HFFc6 (cell line): ENCODE results near the gene PALM. TPM values are rescaled to one million over a fixed set of nuclear protein-coding genes. Genes with fewer than 3 reads are reported as not detected.
A peak's percentile ranks its signal among the peaks of the same experiment; 100 is the strongest.

ENCODE experiments used
- DNase-seq: peaks from one replicate; pipeline ENCODE4 v3.0.0-alpha.2; 2018
- H3K27ac Mint-ChIP-seq: 2 replicates; pipeline ENCODE4 v1.8.0; 2020; ENCODE audit warnings: mild to moderate bottlenecking, mixed read lengths
- H3K27me3 Mint-ChIP-seq: 2 replicates; pipeline ENCODE4 v1.8.0; 2021; ENCODE audit warnings: mild to moderate bottlenecking, moderate library complexity, mixed read lengths; ENCODE audit not compliant: insufficient read depth
- H3K36me3 Mint-ChIP-seq: 2 replicates; pipeline ENCODE4 v1.8.0; 2021; ENCODE audit warnings: low read depth, mixed read lengths
- H3K4me1 Mint-ChIP-seq: 2 replicates; pipeline ENCODE4 v1.8.0; 2020; ENCODE audit warnings: low read depth, mixed read lengths
- H3K4me3 Mint-ChIP-seq: 2 replicates; pipeline ENCODE4 v1.8.0; 2020; ENCODE audit warnings: mild to moderate bottlenecking, moderate library complexity, mixed read lengths
- H3K9me3 Mint-ChIP-seq: 2 replicates; pipeline ENCODE4 v1.8.0; 2020; ENCODE audit warnings: mild to moderate bottlenecking, mixed read lengths
- total RNA-seq, 6 experiments: library from RNA; stranded (reverse); fragmentation: NEBNext Ultra II Directional; extraction: Animal tissue kit (Norgen Biotek cat#: 25700); gene quantifications; 2 replicates in 1 of 6; 3 replicates in 5 of 6; pipeline ENCODE4 v1.2.3, GENCODE V29; 2021
- TF ChIP-seq, protein P1 (sequence below): fragments of 200-600 bp; sonication (generic); IDR thresholded peaks from 2 replicates; pipeline ENCODE4 v1.5.0; 2021; ENCODE audit warnings: antibody characterized with exemption, mild to moderate bottlenecking

PALM gene
- total RNA-seq, 6 experiments from 2014 or later = 0.14 to 0.15 TPM; not detected in 4

DNA sequence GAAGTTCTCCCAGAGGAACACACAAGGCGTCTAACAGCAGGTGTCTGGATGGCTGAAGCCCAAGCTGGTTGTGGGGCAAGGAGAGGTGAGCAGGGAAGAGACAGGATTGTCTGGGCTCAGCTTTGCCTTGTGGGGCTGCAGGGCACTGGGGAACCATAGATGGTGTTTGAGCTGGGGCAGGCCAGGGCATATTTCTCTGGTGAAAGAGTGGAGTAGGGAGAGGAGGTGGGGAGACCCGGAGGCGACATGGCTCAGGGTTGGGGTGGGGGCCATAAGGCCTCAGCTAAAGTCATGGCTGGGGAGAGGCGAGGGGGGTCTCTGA is 5.4 kb upstream of the PALM start:
- Mint-ChIP-seq H3K27me3 (peaks cover 27% of the 10 kb centered on the region), H3K27ac (no peak overlapping the region), H3K4me3 (no peak overlapping the region), H3K9me3 (peaks cover 4% of the 10 kb centered on the region; the same call in 1 of the 2 replicates), H3K4me1 (peaks cover 8% of the 10 kb centered on the region; the same call in 1 of the 2 replicates), H3K36me3 (no peaks in the 10 kb centered on the region)
- DNase-seq = no peak
- TF ChIP-seq, protein P1, sequence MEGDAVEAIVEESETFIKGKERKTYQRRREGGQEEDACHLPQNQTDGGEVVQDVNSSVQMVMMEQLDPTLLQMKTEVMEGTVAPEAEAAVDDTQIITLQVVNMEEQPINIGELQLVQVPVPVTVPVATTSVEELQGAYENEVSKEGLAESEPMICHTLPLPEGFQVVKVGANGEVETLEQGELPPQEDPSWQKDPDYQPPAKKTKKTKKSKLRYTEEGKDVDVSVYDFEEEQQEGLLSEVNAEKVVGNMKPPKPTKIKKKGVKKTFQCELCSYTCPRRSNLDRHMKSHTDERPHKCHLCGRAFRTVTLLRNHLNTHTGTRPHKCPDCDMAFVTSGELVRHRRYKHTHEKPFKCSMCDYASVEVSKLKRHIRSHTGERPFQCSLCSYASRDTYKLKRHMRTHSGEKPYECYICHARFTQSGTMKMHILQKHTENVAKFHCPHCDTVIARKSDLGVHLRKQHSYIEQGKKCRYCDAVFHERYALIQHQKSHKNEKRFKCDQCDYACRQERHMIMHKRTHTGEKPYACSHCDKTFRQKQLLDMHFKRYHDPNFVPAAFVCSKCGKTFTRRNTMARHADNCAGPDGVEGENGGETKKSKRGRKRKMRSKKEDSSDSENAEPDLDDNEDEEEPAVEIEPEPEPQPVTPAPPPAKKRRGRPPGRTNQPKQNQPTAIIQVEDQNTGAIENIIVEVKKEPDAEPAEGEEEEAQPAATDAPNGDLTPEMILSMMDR = no peak

DNA sequence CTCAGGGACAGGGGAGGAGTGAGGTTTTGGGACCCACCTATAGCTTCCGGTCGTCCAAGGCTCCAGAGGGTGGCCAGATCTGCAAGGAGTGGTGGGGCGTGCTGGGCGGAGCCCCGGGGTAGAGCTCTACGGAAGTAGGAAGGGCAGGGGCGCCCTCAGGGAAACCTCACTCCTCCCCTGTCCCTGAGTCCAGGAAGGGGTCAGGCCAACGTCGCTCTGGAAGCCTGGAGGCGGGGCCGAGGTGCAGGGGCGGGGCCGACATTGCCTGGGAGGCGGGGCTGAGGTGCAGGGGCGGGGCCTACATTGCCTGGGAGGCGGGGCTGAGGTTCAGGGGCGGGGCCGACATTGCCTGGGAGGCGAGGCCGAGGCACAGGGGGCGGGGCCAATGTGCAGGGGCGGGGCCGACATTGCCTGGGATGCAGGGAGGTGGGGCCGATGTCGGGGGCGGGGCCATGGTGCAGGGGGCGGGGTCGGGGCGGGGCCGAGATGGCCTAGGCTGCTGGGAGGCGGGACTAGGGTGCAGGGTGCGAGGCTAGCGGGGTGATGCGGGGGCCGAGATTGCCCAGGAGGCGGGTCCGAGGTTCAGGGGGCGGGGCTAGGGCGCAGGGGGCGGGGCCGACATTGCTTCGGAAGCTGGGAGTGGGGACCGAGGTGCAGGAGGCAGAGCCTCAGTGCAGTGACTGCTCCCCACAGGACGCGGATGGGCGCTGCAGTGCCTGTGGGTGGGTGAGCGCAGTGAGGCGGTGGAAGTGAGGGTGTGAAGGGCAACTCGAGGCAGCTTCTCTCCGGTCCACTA is 4.9 kb upstream of the PALM start:
- DNase-seq = peak; percentile 12
- Mint-ChIP-seq H3K4me1 (peaks cover 8% of the 10 kb centered on the region; the same call in 1 of the 2 replicates), H3K4me3 (no peak overlapping the region), H3K27me3 (peaks cover 23% of the 10 kb centered on the region), H3K27ac (no peak overlapping the region), H3K9me3 (peaks cover 4% of the 10 kb centered on the region; the same call in 1 of the 2 replicates), H3K36me3 (no peaks in the 10 kb centered on the region)
- TF ChIP-seq, protein P1 = no peak

DNA sequence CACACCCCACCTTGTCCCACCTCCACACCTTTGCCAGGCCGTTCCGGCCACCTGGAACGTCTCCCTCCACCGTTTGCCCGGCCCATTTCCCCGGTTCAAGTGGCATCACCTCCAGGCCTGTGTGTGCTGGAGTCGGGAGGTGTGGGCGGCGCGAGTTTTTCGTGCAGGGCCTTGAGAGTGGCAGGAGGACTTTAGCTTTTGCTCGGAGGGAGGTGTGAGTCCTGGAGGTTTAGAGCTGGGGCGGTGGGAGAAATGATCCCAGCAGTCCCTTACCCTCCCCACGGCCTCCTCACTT is 4.3 kb upstream of the PALM start:
- H3K9me3 Mint-ChIP-seq = peaks cover 4% of the 10 kb centered on the region; the same call in 1 of the 2 replicates
- no peak for DNase-seq
- H3K4me3 Mint-ChIP-seq = no peak overlapping the region
- no peak overlapping the region for H3K27ac Mint-ChIP-seq
- H3K36me3 Mint-ChIP-seq = no peaks in the 10 kb centered on the region
- TF ChIP-seq, protein P1 = no peak
- peaks cover 23% of the 10 kb centered on the region for H3K27me3 Mint-ChIP-seq
- H3K4me1 Mint-ChIP-seq = peaks cover 8% of the 10 kb centered on the region; the same call in 1 of the 2 replicates

DNA sequence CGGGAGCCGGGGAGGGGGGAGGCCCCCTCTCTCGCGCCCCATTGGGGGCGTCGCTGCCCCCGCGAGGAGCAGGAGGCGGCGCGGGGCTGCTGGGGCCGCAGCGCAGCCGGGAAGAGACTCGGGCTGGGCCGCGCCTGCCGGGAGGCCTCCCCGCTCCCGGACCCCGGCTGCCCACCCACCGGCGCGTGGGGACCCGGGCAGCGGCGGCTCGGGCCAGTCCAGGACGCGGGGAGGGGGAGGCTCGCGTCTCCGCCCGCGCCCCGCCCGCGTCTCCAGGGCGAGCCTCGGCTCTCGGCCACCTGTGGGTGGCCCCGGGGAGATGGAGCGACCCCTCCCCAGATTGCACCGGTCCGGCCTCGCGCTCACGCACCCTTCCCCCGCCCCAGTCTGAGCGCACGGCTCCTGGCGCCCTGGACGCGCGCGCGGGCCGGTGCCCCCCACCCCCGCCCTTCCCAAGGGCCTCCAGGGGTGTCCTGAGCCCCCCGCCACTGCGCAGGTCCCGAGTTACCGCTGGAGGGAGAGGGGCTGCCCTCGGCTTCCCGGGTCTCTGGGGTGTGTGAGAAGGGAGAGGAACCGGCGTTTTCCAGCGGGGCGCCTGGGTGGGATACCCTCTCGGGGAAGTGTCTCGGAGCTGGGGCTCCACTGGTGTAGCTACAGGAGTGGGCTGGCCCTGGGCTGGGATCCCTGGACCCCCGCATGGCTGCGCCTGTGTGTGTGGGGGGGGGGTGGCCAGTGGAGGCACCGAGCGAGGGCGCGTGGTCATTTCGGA is 645 bp downstream of the PALM start:
- peaks cover 37% of the 10 kb centered on the region for H3K27me3 Mint-ChIP-seq
- no peak for DNase-seq
- no peak overlapping the region for H3K27ac Mint-ChIP-seq
- H3K36me3 Mint-ChIP-seq = no peaks in the 10 kb centered on the region
- TF ChIP-seq, protein P1 = no peak
- H3K9me3 Mint-ChIP-seq = peaks cover 4% of the 10 kb centered on the region; the same call in 1 of the 2 replicates
- peaks cover 8% of the 10 kb centered on the region; the same call in 1 of the 2 replicates for H3K4me1 Mint-ChIP-seq
- H3K4me3 Mint-ChIP-seq = no peak overlapping the region

DNA sequence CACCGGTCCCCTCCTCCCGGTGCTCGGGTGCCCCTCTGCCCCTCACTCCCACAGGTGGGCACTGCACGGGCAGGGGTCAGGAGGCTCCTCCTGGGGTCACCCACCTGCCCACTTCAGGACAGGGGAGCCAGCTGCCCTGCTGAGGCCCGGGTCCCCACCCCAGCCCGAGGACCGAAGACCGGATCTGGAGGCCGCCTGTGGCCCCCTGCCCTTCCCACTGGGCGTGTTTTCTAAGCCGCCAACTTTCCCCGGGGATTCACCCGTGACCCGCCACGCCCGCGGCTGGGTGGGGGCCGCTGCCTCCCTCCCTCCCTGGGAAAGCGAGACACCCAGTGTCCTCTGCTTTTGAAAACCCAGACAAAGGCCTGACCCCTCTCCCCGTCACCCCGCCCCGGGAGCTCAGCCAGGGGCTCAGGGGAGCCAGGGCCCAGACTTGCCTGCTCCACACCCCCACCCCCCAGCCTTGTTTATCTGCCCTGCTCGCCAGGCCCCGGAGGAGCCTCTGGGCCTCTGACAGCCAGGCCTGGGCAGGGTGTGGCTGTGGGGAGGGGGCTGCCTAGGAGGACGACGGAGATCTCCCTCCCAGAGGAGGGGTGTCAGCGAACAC is 1.3 kb downstream of the PALM start:
- H3K4me1 Mint-ChIP-seq = peaks cover 8% of the 10 kb centered on the region; the same call in 1 of the 2 replicates
- DNase-seq = no peak
- peaks cover 4% of the 10 kb centered on the region; the same call in 1 of the 2 replicates for H3K9me3 Mint-ChIP-seq
- H3K36me3 Mint-ChIP-seq = no peaks in the 10 kb centered on the region
- H3K4me3 Mint-ChIP-seq = no peak overlapping the region
- no peak overlapping the region for H3K27ac Mint-ChIP-seq
- H3K27me3 Mint-ChIP-seq = peaks cover 37% of the 10 kb centered on the region
- TF ChIP-seq, protein P1 = no peak
